Activated B cell treated with CpG ODN at 0.5 μM for 24 hours (primary cell): ENCODE data around the gene NASP. TPM values are rescaled to one million over a fixed set of nuclear protein-coding genes. Genes with fewer than 3 reads are reported as not detected.

Experiments used
- ATAC-seq: fragments of 200-7000 bp; cut with Tn5 transposase; one replicate; pipeline ENCODE4 v1.10.0; 2021; ENCODE audit warnings: low read depth, mild to moderate bottlenecking, moderate library complexity
- CTCF ChIA-PET: fragments of 350-600 bp; sonication (Branson Sonifier 250); formaldehyde crosslinking; loops from one replicate; lab custom pipeline; 2021; ENCODE audit warnings: antibody characterized with exemption; lab: Charles Lee
- POLR2A ChIA-PET: fragments of 350-600 bp; sonication (Branson Sonifier 250); formaldehyde crosslinking; loops from one replicate; lab custom pipeline; 2021; ENCODE audit warnings: antibody characterized with exemption; lab: Charles Lee
- DNase-seq: peaks from one replicate; pipeline ENCODE4 v3.0.0; 2022
- H3K27ac Mint-ChIP-seq: one replicate; pipeline ENCODE4 v1.8.0; 2020; ENCODE audit warnings: mixed read lengths
- H3K27me3 Mint-ChIP-seq: one replicate; pipeline ENCODE4 v1.8.0; 2021; ENCODE audit warnings: mixed read lengths
- H3K36me3 Mint-ChIP-seq: one replicate; pipeline ENCODE4 v1.8.0; 2021; ENCODE audit warnings: low read depth, mixed read lengths
- H3K4me1 Mint-ChIP-seq: one replicate; pipeline ENCODE4 v1.8.0; 2021; ENCODE audit warnings: mixed read lengths
- H3K4me3 Mint-ChIP-seq: one replicate; pipeline ENCODE4 v1.8.0; 2020; ENCODE audit warnings: mild to moderate bottlenecking, mixed read lengths
- H3K9me3 Mint-ChIP-seq: one replicate; pipeline ENCODE4 v1.8.0; 2020; ENCODE audit warnings: mixed read lengths
- intact Hi-C: fragments of 100-400 bp; cut with micrococcal nuclease; formaldehyde crosslinking; loops from one replicate; pipeline ENCODE4 v1.15.1; 2024
- total RNA-seq: library from RNA; stranded (reverse); gene quantifications from 2 replicates; pipeline ENCODE4 v1.2.3, GENCODE V29; 2022
- TF ChIP-seq, protein P1 (sequence below): fragments of 200-600 bp; IDR thresholded peaks from one replicate; pipeline ENCODE4 v1.8.0; 2022; ENCODE audit warnings: antibody characterized with exemption, mild to moderate bottlenecking

The NASP gene
- total RNA-seq, 1 donor from 2014 or later = 204 TPM

DNA sequence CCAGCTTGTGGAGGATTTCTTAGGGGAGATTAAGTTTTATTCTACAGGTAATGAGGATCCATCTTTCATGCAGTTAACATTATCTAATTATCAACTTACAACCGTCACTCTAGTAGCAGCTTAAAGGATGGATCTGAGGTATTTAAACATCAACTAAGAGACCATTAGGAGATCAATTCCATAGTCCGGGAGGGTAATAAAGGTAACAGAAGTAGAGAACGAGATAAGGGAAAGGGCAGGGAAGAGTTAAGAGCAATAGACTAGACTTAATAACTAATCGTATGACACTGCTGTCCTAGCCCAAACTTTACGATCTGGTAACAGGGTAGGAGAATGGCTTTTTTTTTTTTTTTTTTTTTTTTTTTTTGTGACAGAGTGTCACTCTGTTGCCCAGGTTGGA is 59.5 kb downstream of the NASP start:
- peaks cover 27% of the 10 kb centered on the region for H3K4me1 Mint-ChIP-seq
- TF ChIP-seq, protein P1, sequence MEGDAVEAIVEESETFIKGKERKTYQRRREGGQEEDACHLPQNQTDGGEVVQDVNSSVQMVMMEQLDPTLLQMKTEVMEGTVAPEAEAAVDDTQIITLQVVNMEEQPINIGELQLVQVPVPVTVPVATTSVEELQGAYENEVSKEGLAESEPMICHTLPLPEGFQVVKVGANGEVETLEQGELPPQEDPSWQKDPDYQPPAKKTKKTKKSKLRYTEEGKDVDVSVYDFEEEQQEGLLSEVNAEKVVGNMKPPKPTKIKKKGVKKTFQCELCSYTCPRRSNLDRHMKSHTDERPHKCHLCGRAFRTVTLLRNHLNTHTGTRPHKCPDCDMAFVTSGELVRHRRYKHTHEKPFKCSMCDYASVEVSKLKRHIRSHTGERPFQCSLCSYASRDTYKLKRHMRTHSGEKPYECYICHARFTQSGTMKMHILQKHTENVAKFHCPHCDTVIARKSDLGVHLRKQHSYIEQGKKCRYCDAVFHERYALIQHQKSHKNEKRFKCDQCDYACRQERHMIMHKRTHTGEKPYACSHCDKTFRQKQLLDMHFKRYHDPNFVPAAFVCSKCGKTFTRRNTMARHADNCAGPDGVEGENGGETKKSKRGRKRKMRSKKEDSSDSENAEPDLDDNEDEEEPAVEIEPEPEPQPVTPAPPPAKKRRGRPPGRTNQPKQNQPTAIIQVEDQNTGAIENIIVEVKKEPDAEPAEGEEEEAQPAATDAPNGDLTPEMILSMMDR = no peak
- ChIA-PET CTCF (no interaction called here), POLR2A (no interaction called here)
- peaks cover 48% of the 10 kb centered on the region for H3K36me3 Mint-ChIP-seq
- ATAC-seq (no peak), DNase-seq (no peak)
- H3K27me3 Mint-ChIP-seq = no peaks in the 10 kb centered on the region
- intact Hi-C loops = no loop called here
- H3K9me3 Mint-ChIP-seq = no peaks in the 10 kb centered on the region
- no peak overlapping the region for H3K4me3 Mint-ChIP-seq
- no peak overlapping the region for H3K27ac Mint-ChIP-seq

DNA sequence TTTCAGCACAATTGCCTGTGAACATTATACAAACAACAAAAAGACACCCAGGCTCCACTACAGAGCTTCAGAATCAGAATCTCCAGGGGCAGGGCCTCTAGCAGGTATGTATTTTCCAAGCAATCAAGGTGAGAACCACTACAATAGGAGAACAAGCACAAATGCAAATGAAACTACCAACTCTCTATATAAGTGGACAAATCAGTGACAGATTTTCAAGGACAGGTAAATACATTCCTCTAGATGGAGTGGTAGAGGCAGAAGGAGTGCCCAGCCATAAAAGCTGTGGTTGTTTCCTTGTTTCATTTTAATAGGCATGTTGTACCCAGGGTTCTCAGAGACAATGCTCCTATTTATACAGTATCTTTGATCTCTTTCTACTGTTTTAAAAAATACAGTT is 60.1 kb downstream of the NASP start:
- CTCF ChIA-PET = no interaction called here
- intact Hi-C loops = no loop called here
- no peak for ATAC-seq
- Mint-ChIP-seq H3K36me3 (peaks cover 52% of the 10 kb centered on the region), H3K27ac (no peak overlapping the region), H3K4me1 (peaks cover 27% of the 10 kb centered on the region), H3K27me3 (no peaks in the 10 kb centered on the region), H3K4me3 (no peak overlapping the region), H3K9me3 (no peaks in the 10 kb centered on the region)
- POLR2A ChIA-PET = interaction anchor here (0.7 kb wide), 1 partner anchor 42 kb away, joined by 3 read pairs; the partner anchor contains the start of gene GPBP1L1
- DNase-seq = no peak
- TF ChIP-seq, protein P1 = no peak

DNA sequence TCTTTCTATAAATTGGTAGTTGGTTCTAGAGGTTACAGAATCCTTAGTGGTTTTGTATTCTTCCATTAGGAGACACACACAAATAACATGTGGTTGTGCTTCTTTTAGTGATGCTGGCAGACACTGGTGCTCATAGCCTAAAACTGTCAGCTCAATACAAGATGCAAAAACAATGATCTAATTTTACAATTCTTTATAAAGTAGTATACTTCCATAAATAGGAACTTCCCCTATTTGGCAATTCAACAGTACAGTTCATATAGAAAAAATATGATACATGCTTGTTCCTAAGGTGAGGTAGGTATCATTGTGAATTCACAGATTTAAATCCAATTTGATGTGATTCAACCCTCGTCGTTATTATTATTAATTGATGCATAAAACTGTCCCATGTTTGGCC is 60.8 kb downstream of the NASP start:
- Mint-ChIP-seq H3K4me1 (peaks cover 27% of the 10 kb centered on the region), H3K4me3 (no peak overlapping the region), H3K36me3 (peaks cover 57% of the 10 kb centered on the region), H3K9me3 (no peaks in the 10 kb centered on the region), H3K27ac (no peak overlapping the region), H3K27me3 (no peaks in the 10 kb centered on the region)
- ATAC-seq (no peak), DNase-seq (no peak)
- intact Hi-C loops = no loop called here
- ChIA-PET POLR2A (interaction anchor here (0.7 to 1.2 kb wide), 2 partner anchors 11 to 41 kb away, joined by 3 read pairs; partner anchors contain the start of gene GPBP1L1), CTCF (no interaction called here)
- TF ChIP-seq, protein P1 = no peak

DNA sequence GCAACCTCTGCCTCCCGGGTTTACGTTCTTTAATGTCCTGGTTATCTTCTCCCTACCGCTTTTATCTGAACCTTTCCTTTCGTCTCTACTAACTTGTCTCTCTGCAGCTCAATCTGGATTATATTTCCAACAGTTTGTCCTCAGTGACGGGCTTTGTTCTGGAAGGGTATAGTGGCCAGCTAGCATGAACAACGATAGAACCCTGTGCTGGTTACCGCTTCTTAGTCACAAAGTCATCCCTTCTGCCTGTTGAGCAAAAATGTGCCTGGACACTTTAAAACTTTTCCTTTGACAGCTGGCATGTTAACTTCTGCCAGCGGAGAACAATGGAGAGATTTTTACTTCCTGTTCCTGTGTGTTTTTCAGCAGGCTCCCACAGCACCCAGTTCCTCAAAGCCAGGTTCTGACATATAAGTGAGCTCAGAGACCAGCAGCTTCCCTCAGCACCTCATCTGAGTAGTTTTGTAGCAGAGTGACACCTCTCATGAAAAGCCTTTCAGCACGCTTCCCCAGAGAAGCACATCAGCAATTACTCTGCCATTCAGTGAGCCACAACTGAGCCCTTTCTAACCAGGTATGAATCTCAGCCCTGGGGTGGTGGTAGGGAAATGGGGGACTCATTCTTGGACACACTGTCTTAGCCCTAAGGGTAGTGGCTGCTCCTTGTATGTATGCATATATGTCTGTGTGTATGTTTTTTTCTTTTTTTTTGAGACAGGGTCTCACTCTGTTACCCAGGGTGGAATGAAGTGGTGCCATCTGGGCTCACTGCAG is 63.6 kb downstream of the NASP start:
- no peak for ATAC-seq
- H3K4me1 Mint-ChIP-seq = peaks cover 27% of the 10 kb centered on the region
- DNase-seq = no peak
- CTCF ChIA-PET = no interaction called here
- H3K36me3 Mint-ChIP-seq = peaks cover 62% of the 10 kb centered on the region
- intact Hi-C loops = no loop called here
- H3K27me3 Mint-ChIP-seq = no peaks in the 10 kb centered on the region
- H3K27ac Mint-ChIP-seq = no peak overlapping the region
- H3K4me3 Mint-ChIP-seq = no peak overlapping the region
- TF ChIP-seq, protein P1 = no peak
- POLR2A ChIA-PET = interaction anchor here (0.5 to 0.6 kb wide), 2 partner anchors 54 to 100 kb away, joined by 3 to 7 read pairs; no protein-coding TSS in a partner anchor
- H3K9me3 Mint-ChIP-seq = no peaks in the 10 kb centered on the region

- H3K4me1 Mint-ChIP-seq = no peaks in the 10 kb centered on the region
- ChIA-PET POLR2A (no interaction called here), CTCF (no interaction called here)
- DNase-seq = no peak
- no peak for ATAC-seq
- no peaks in the 10 kb centered on the region for H3K27me3 Mint-ChIP-seq
- H3K27ac Mint-ChIP-seq = no peak overlapping the region
- TF ChIP-seq, protein P1 = no peak
- intact Hi-C loops = no loop called here
- no peaks in the 10 kb centered on the region for H3K9me3 Mint-ChIP-seq
- peaks cover 89% of the 10 kb centered on the region for H3K36me3 Mint-ChIP-seq
- no peak overlapping the region for H3K4me3 Mint-ChIP-seq
Observed at GRCh38 chr1:45654540-45655280, 70.9 kb downstream of the NASP start.
